B cell (primary cell): Measurements from ENCODE around the gene NUP210. TPM values are rescaled to one million over a fixed set of nuclear protein-coding genes. Genes with fewer than 3 reads are reported as not detected.
A peak's percentile ranks its signal among the peaks of the same experiment; 100 is the strongest.

ENCODE experiments used
- ATAC-seq: fragments of 200-7000 bp; cut with Tn5 transposase; one replicate; pipeline ENCODE4 v1.10.0; 2021; ENCODE audit warnings: low read depth, mild to moderate bottlenecking, moderate number of reproducible peaks, moderate library complexity
- CTCF ChIA-PET: fragments of 350-600 bp; sonication (Branson Sonifier 250); formaldehyde crosslinking; loops from one replicate; lab custom pipeline; 2021; ENCODE audit warnings: antibody characterized with exemption, inconsistent platforms; lab: Charles Lee
- POLR2A ChIA-PET: fragments of 350-600 bp; sonication (Branson Sonifier 250); formaldehyde crosslinking; loops from one replicate; lab custom pipeline; 2021; ENCODE audit warnings: antibody characterized with exemption; lab: Charles Lee
- DNase-seq: peaks from one replicate; pipeline ENCODE4 v3.0.0; 2013
- H2AFZ ChIP-seq: 2 replicates; pipeline ENCODE4 v1.6.1; 2012; ENCODE audit warnings: mild to moderate bottlenecking, low read depth, low read length; ENCODE audit not compliant: insufficient read depth, poor library complexity, severe bottlenecking
- H3K27ac ChIP-seq, 2 donors: 1 replicate in 1 of 2; 2 replicates in 1 of 2; pipeline ENCODE4 v1.5.1; 2012 to 2013; ENCODE audit warnings: low read length in 2 of 2, mild to moderate bottlenecking in 2 of 2, moderate library complexity in 1 of 2
- H3K27me3 ChIP-seq, 4 experiments: fragments of 200-600 bp in 1 of 4; sonication (generic) in 1 of 4; replicated peaks in 1 of 4; 1 replicate in 2 of 4; 2 replicates in 2 of 4; pipeline versions ENCODE4 v1.6.1 to v1.7.0; 2013 to 2016; ENCODE audit warnings: low read length in 3 of 4, mild to moderate bottlenecking in 2 of 4, mixed read lengths in 1 of 4, moderate library complexity in 1 of 4; ENCODE audit not compliant: insufficient read depth in 4 of 4, control insufficient read depth in 3 of 4; ENCODE audit errors: control extremely low read depth in 1 of 4
- H3K36me3 ChIP-seq, 2 experiments: replicated peaks in 1 of 2; 1 replicate in 1 of 2; 2 replicates in 1 of 2; pipeline versions ENCODE4 v1.6.1 to v1.7.1; 2013; ENCODE audit warnings: low read length in 1 of 2; ENCODE audit not compliant: insufficient read depth in 2 of 2, control insufficient read depth in 1 of 2; ENCODE audit errors: control extremely low read depth in 1 of 2, extremely low read depth in 1 of 2
- H3K4me1 ChIP-seq, 2 donors: fragments of 200-600 bp in 1 of 2; sonication (generic) in 1 of 2; 1 replicate in 1 of 2; 2 replicates in 1 of 2; pipeline versions ENCODE4 v1.5.1 to v1.6.1; 2013 to 2017; ENCODE audit warnings: low read length in 2 of 2; ENCODE audit not compliant: control insufficient read depth in 2 of 2, insufficient read depth in 2 of 2
- H3K4me2 ChIP-seq: replicated peaks from 2 replicates; pipeline ENCODE3; 2012; ENCODE audit warnings: mild to moderate bottlenecking, low read depth, low read length; ENCODE audit not compliant: poor library complexity, severe bottlenecking
- H3K4me3 ChIP-seq, 5 experiments: fragments of 200-600 bp in 1 of 5; sonication (generic) in 1 of 5; 1 replicate in 3 of 5; 2 replicates in 2 of 5; pipeline versions ENCODE4 v1.5.1 to v1.7.0; 2011 to 2016; ENCODE audit warnings: low read length in 4 of 5, mild to moderate bottlenecking in 4 of 5, low read depth in 2 of 5, control low read depth in 1 of 5, moderate library complexity in 1 of 5; ENCODE audit not compliant: insufficient read depth in 1 of 5; ENCODE audit errors: control extremely low read depth in 1 of 5, extremely low read depth in 1 of 5
- H3K79me2 ChIP-seq: fragments of 200-600 bp; sonication (generic); one replicate; pipeline ENCODE4 v1.6.0; 2016; ENCODE audit warnings: low read length; ENCODE audit not compliant: control insufficient read depth, insufficient read depth
- H3K9ac ChIP-seq: fragments of 200-600 bp; sonication (generic); 2 replicates; pipeline ENCODE4 v1.6.1; 2017; ENCODE audit warnings: mild to moderate bottlenecking, low read length, moderate library complexity
- H3K9me3 ChIP-seq, 3 donors: one replicate each; pipeline versions ENCODE4 v1.6.1 to v1.7.1; 2013; ENCODE audit warnings: low read length in 2 of 3; ENCODE audit not compliant: control insufficient read depth in 2 of 3, insufficient read depth in 1 of 3; ENCODE audit errors: control extremely low read depth in 1 of 3
- H4K20me1 ChIP-seq: 2 replicates; pipeline ENCODE4 v1.6.0; 2012; ENCODE audit warnings: mild to moderate bottlenecking, low read length; ENCODE audit not compliant: insufficient read depth, control insufficient read depth, poor library complexity, severe bottlenecking
- H3K27ac Mint-ChIP-seq: one replicate; pipeline ENCODE4 v1.8.0; 2021; ENCODE audit warnings: mixed read lengths
- H3K27me3 Mint-ChIP-seq: one replicate; pipeline ENCODE4 v1.8.0; 2021; ENCODE audit warnings: mixed read lengths
- H3K4me1 Mint-ChIP-seq: one replicate; pipeline ENCODE4 v1.8.0; 2021; ENCODE audit warnings: mixed read lengths
- H3K4me3 Mint-ChIP-seq: one replicate; pipeline ENCODE4 v1.8.0; 2021; ENCODE audit warnings: mixed read lengths
- H3K9me3 Mint-ChIP-seq: one replicate; pipeline ENCODE4 v1.8.0; 2022; ENCODE audit warnings: mixed read lengths; ENCODE audit not compliant: insufficient read depth
- CTCF ChIP-seq: fragments of 200-600 bp; IDR thresholded peaks from one replicate; pipeline ENCODE4 v1.8.0; 2022; ENCODE audit warnings: antibody characterized with exemption, mild to moderate bottlenecking
- EZH2 ChIP-seq: IDR thresholded peaks from 2 replicates; pipeline ENCODE4 v1.6.1; 2012; ENCODE audit warnings: borderline replicate concordance, low read depth, mild to moderate bottlenecking, moderate library complexity, low read length; ENCODE audit not compliant: insufficient read depth, poor library complexity, severe bottlenecking
- WGBS: methylation state at CpG from one replicate; pipeline ENCODE4 v1.1.5; 2013; ENCODE audit warnings: missing lambda C conversion rate; ENCODE audit not compliant: insufficient coverage; 5-methylcytosine and 5-hydroxymethylcytosine counted together
- intact Hi-C: fragments of 100-400 bp; cut with micrococcal nuclease; formaldehyde crosslinking; loops from one replicate; pipeline ENCODE4 v1.10.0; 2022
- polyA plus RNA-seq: library from polyadenylated mRNA; depleted of rRNA; stranded (reverse); fragments of >200 nt; gene quantifications from 2 replicates; pipeline ENCODE4 v1.2.3, GENCODE V29; 2012
- total RNA-seq, 2 donors: library from RNA; stranded (reverse); fragments of 120-200 nt in 1 of 2; gene quantifications; 1 replicate in 1 of 2; 2 replicates in 1 of 2; pipeline versions ENCODE4 v1.2.3 to v1.2.4, GENCODE V29; 2013 to 2022

Gene NUP210
- total and polyA plus RNA-seq, 2 donors (not counting 1 experiment from before 2014, with no cell fraction given): 114 to 159 TPM

DNA sequence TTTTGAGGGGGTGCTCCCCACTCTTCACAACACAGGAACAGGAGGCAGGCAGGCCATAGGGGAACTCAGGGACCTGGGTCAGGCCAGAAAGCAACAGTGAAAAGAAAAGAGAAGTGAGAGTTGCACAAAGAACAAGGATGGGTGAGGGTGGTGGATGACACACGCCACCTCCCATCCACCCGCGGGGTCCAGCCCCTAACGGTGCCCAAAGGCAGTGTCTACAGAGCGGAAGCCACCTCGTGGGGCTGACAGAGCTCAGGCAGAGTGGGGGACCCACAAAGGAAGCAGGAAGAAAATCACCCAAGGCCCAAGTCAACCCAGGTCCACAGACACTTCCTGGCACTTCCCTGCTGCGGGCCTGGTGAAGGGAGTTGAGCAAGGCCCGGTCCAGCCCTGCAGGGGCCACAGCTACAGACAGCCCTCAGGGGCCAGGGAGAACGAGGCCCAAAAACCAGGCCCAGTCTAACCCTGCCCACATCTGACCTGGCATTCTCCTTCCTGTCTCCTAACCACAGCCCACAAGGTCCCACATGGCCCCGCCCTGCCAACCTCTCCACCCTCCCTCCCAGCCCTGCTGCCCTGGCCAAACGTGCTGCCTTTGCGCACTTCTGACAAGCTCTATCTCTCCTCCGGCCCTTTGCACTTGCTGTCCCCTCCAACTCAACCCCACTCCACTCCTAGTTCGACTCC lies 5.9 kb downstream of the NUP210 start:
- peak overlapping the region; percentile 93 for H3K4me2 ChIP-seq
- peak overlapping the region in 4 of 5 experiments; percentile 21 to 33 (median 29) for H3K4me3 ChIP-seq
- peak overlapping the region; percentile 73 for H3K4me3 Mint-ChIP-seq
- peaks cover 61% of the 10 kb centered on the region for H3K4me1 Mint-ChIP-seq
- ChIA-PET POLR2A (interaction anchor here (0.6 to 1.9 kb wide), 11 partner anchors 8 to 485 kb away, joined by 4 to 17 read pairs (median 7); partner anchors contain the start of gene HDAC11), CTCF (interaction anchor here (1.2 to 10.3 kb wide), 3 partner anchors 12 to 322 kb away, joined by 3 to 52 read pairs (median 4); no protein-coding TSS in a partner anchor)
- H3K9me3 ChIP-seq: no peaks in the 10 kb centered on the region
- H2AFZ ChIP-seq: peak overlapping the region; percentile 75
- intact Hi-C loops: loop anchor here (1.0 to 5.0 kb wide), 7 partner anchors 38 to 763 kb away; partner anchors contain the start of genes HDAC11, LSM3, RAF1 and RPL32
- H3K4me1 ChIP-seq: peaks cover 60 to 72% of the 10 kb centered on the region in 2 donors
- H3K27me3 Mint-ChIP-seq: no peaks in the 10 kb centered on the region
- peak overlapping the region; percentile 47 for H3K9ac ChIP-seq
- peaks cover 91% of the 10 kb centered on the region for H3K79me2 ChIP-seq
- H3K36me3 ChIP-seq: peaks cover 0 to 13% of the 10 kb centered on the region in 2 experiments
- H3K27ac ChIP-seq: peak overlapping the region; percentile 90 to 91
- TF ChIP-seq EZH2: no peak
- peak; percentile 26 for TF ChIP-seq CTCF
- DNase-seq: peak; percentile 94
- peaks cover 35% of the 10 kb centered on the region for H4K20me1 ChIP-seq
- no peaks in the 10 kb centered on the region for H3K9me3 Mint-ChIP-seq
- 1% methylated on average over 14 of the region's 14 CpGs for WGBS
- H3K27ac Mint-ChIP-seq: peak overlapping the region; percentile 98
- peak; percentile 92 for ATAC-seq
- H3K27me3 ChIP-seq: no peaks in the 10 kb centered on the region
